Stimulated activated naive CD8-positive, alpha-beta T cell treated with anti-CD3 and anti-CD28 coated beads, Interleukin-15, amount 100 ng/mL, for 72 hours (primary cell): ENCODE data around the gene SLBP.

ENCODE experiments used
- ATAC-seq: fragments of 150-1000 bp; cut with Tn5 transposase; 2 replicates; pipeline ENCODE4 v1.10.0; 2021; ENCODE audit warnings: mild to moderate bottlenecking, moderate library complexity
- DNase-seq, 2 donors: peaks; one replicate each; pipeline ENCODE4 v3.0.0; 2021 to 2022
- H3K27ac Mint-ChIP-seq, 2 donors: one replicate each; pipeline ENCODE4 v1.8.0; 2022; ENCODE audit warnings: mild to moderate bottlenecking in 2 of 2, mixed read lengths in 2 of 2, moderate library complexity in 2 of 2
- H3K27me3 Mint-ChIP-seq: one replicate; pipeline ENCODE4 v1.8.0; 2022; ENCODE audit warnings: mixed read lengths
- H3K4me1 Mint-ChIP-seq: one replicate; pipeline ENCODE4 v1.8.0; 2022; ENCODE audit warnings: mild to moderate bottlenecking, mixed read lengths
- H3K4me3 Mint-ChIP-seq, 2 donors: one replicate each; pipeline ENCODE4 v1.8.0; 2022; ENCODE audit warnings: mild to moderate bottlenecking in 2 of 2, mixed read lengths in 2 of 2, moderate library complexity in 1 of 2
- H3K9me3 Mint-ChIP-seq, 2 donors: one replicate each; pipeline ENCODE4 v1.8.0; 2022; ENCODE audit warnings: mixed read lengths in 2 of 2

Gene SLBP

GRCh38 chr4:1752284-1753041 lies 40.3 kb upstream of the SLBP start:
- Mint-ChIP-seq H3K27ac (peak overlapping the region; percentile 80 to 87), H3K4me3 (peak overlapping the region; percentile 47 to 64)
- ATAC-seq = peak; percentile 68

GRCh38 chr4:1751919-1752283 lies 39.8 kb upstream of the SLBP start:
- peaks cover 44% of the 10 kb centered on the region for H3K4me1 Mint-ChIP-seq
- H3K27ac Mint-ChIP-seq = no peak overlapping the region
- H3K27me3 Mint-ChIP-seq = peaks cover 11% of the 10 kb centered on the region
- no peak for DNase-seq
- no peaks in the 10 kb centered on the region for H3K9me3 Mint-ChIP-seq
- no peak overlapping the region for H3K4me3 Mint-ChIP-seq
- no peak for ATAC-seq

More at GRCh38 chr4:1752284-1753041, 40.3 kb upstream of the SLBP start:
- Mint-ChIP-seq H3K27me3 (peaks cover 11% of the 10 kb centered on the region), H3K4me1 (peaks cover 44% of the 10 kb centered on the region), H3K9me3 (no peaks in the 10 kb centered on the region)
- peak in 1 of 2 donors; percentile 84 for DNase-seq

GRCh38 chr4:1751155-1751918 lies 39.2 kb upstream of the SLBP start:
- Mint-ChIP-seq H3K4me1 (peaks cover 44% of the 10 kb centered on the region), H3K4me3 (no peak overlapping the region), H3K27me3 (peaks cover 11% of the 10 kb centered on the region), H3K9me3 (no peaks in the 10 kb centered on the region), H3K27ac (no peak overlapping the region)
- ATAC-seq = peak; percentile 3
- DNase-seq = no peak

GRCh38 chr4:1750381-1751154 lies 38.4 kb upstream of the SLBP start:
- Mint-ChIP-seq H3K27me3 (peaks cover 11% of the 10 kb centered on the region), H3K4me3 (no peak overlapping the region), H3K9me3 (no peaks in the 10 kb centered on the region), H3K27ac (no peak overlapping the region), H3K4me1 (peaks cover 38% of the 10 kb centered on the region)
- no peak for ATAC-seq
- no peak for DNase-seq

GRCh38 chr4:1749826-1750225 lies 37.7 kb upstream of the SLBP start:
- DNase-seq (no peak), ATAC-seq (no peak)
- Mint-ChIP-seq H3K27ac (no peak overlapping the region), H3K27me3 (peaks cover 11% of the 10 kb centered on the region), H3K4me3 (no peak overlapping the region), H3K9me3 (no peaks in the 10 kb centered on the region), H3K4me1 (peaks cover 38% of the 10 kb centered on the region)

GRCh38 chr4:1749370-1749769 lies 37.3 kb upstream of the SLBP start:
- Mint-ChIP-seq H3K9me3 (no peaks in the 10 kb centered on the region), H3K27ac (no peak overlapping the region), H3K4me1 (peaks cover 40% of the 10 kb centered on the region), H3K27me3 (peaks cover 11% of the 10 kb centered on the region), H3K4me3 (no peak overlapping the region)
- DNase-seq (no peak), ATAC-seq (no peak)

- Mint-ChIP-seq H3K27me3 (peaks cover 11% of the 10 kb centered on the region), H3K4me1 (peaks cover 36% of the 10 kb centered on the region), H3K9me3 (no peaks in the 10 kb centered on the region), H3K4me3 (no peak overlapping the region), H3K27ac (no peak overlapping the region)
- DNase-seq (peak; percentile 89 to 91), ATAC-seq (peak; percentile 71)
Measured at GRCh38 chr4:1748465-1748995, 36.4 kb upstream of the SLBP start.

- H3K9me3 Mint-ChIP-seq = no peaks in the 10 kb centered on the region
- no peak overlapping the region for H3K27ac Mint-ChIP-seq
- no peak for DNase-seq
- peaks cover 11% of the 10 kb centered on the region for H3K27me3 Mint-ChIP-seq
- peaks cover 26% of the 10 kb centered on the region for H3K4me1 Mint-ChIP-seq
- no peak for ATAC-seq
- H3K4me3 Mint-ChIP-seq = no peak overlapping the region
Measured at GRCh38 chr4:1747603-1747967, 35.5 kb upstream of the SLBP start.

GRCh38 chr4:1746919-1747602 lies 34.9 kb upstream of the SLBP start:
- no peak overlapping the region for H3K27ac Mint-ChIP-seq
- no peaks in the 10 kb centered on the region for H3K9me3 Mint-ChIP-seq
- peaks cover 11% of the 10 kb centered on the region for H3K27me3 Mint-ChIP-seq
- ATAC-seq = no peak
- H3K4me1 Mint-ChIP-seq = peaks cover 21% of the 10 kb centered on the region
- DNase-seq = no peak
- no peak overlapping the region for H3K4me3 Mint-ChIP-seq

GRCh38 chr4:1746265-1746691 lies 34.2 kb upstream of the SLBP start:
- Mint-ChIP-seq H3K27me3 (peaks cover 11% of the 10 kb centered on the region), H3K9me3 (no peaks in the 10 kb centered on the region), H3K27ac (peak overlapping the region in 1 of 2 donors; percentile 94), H3K4me1 (peaks cover 17% of the 10 kb centered on the region), H3K4me3 (no peak overlapping the region)
- ATAC-seq (peak; percentile 79), DNase-seq (peak; percentile 89 to 91)

- H3K9me3 Mint-ChIP-seq = no peaks in the 10 kb centered on the region
- H3K4me3 Mint-ChIP-seq = no peak overlapping the region
- peaks cover 9% of the 10 kb centered on the region for H3K27me3 Mint-ChIP-seq
- DNase-seq (no peak), ATAC-seq (no peak)
- H3K27ac Mint-ChIP-seq = peak overlapping the region in 1 of 2 donors; percentile 54
- H3K4me1 Mint-ChIP-seq = peaks cover 15% of the 10 kb centered on the region
Measured at GRCh38 chr4:1745697-1746096, 33.6 kb upstream of the SLBP start.

- ATAC-seq (no peak), DNase-seq (no peak)
- Mint-ChIP-seq H3K4me3 (no peak overlapping the region), H3K4me1 (peaks cover 13% of the 10 kb centered on the region), H3K27me3 (peaks cover 4% of the 10 kb centered on the region), H3K9me3 (no peaks in the 10 kb centered on the region), H3K27ac (no peak overlapping the region)
Measured at GRCh38 chr4:1745165-1745564, 33.0 kb upstream of the SLBP start.

- peak overlapping the region in 1 of 2 donors; percentile 71 for H3K27ac Mint-ChIP-seq
- H3K4me3 Mint-ChIP-seq = no peak overlapping the region
- H3K27me3 Mint-ChIP-seq = no peaks in the 10 kb centered on the region
- ATAC-seq (no peak), DNase-seq (no peak)
- peaks cover 13% of the 10 kb centered on the region for H3K4me1 Mint-ChIP-seq
- H3K9me3 Mint-ChIP-seq = no peaks in the 10 kb centered on the region
Measured at GRCh38 chr4:1744552-1744951, 32.4 kb upstream of the SLBP start.

GRCh38 chr4:1743975-1744374 lies 31.9 kb upstream of the SLBP start:
- Mint-ChIP-seq H3K27me3 (no peaks in the 10 kb centered on the region), H3K4me3 (no peak overlapping the region), H3K27ac (peak overlapping the region in 1 of 2 donors; percentile 95), H3K9me3 (peaks cover 0 to under 1% of the 10 kb centered on the region in 2 donors), H3K4me1 (peaks cover 13% of the 10 kb centered on the region)
- ATAC-seq (no peak), DNase-seq (no peak)

GRCh38 chr4:1743551-1743950 lies 31.4 kb upstream of the SLBP start:
- Mint-ChIP-seq H3K4me3 (no peak overlapping the region), H3K9me3 (peaks cover 0 to 5% of the 10 kb centered on the region in 2 donors), H3K27me3 (no peaks in the 10 kb centered on the region), H3K27ac (peak overlapping the region in 1 of 2 donors; percentile 95), H3K4me1 (peaks cover 12% of the 10 kb centered on the region)
- ATAC-seq (no peak), DNase-seq (no peak)
